SK-N-SH (cell line): ENCODE results near the gene RFX1. TPM values are rescaled to one million over a fixed set of nuclear protein-coding genes. Genes with fewer than 3 reads are reported as not detected.
"Not testable (repeated sequence)": the region's sequence is repeated elsewhere in the genome, so short reads cannot be mapped to it uniquely, and the experiment has no call there.

Experiments used
- CTCF ChIA-PET: fragments of 300-600, 350-600 bp; formaldehyde crosslinking; extraction: SDS; loops from one replicate; lab custom pipeline; 2021; lab: Yijun Ruan, JAX
- POLR2A ChIA-PET: fragments of 350-600 bp; sonication (Branson Sonifier 250); formaldehyde crosslinking; extraction: SDS; loops from one replicate; lab custom pipeline; 2020; ENCODE audit warnings: antibody characterized with exemption, inconsistent platforms; lab: Yijun Ruan, JAX
- DNase-seq: peaks from one replicate; pipeline ENCODE4 v3.0.0; 2012
- H2AFZ ChIP-seq: fragments of 200-600 bp; sonication (generic); 2 replicates; pipeline ENCODE4 v1.8.1; 2016; ENCODE audit warnings: antibody characterized with exemption, mild to moderate bottlenecking, low read depth
- H3F3A ChIP-seq: fragments of 200-600 bp; sonication (generic); replicated peaks from 2 replicates; pipeline ENCODE3; 2016; ENCODE audit warnings: antibody characterized with exemption, mild to moderate bottlenecking; ENCODE audit not compliant: insufficient read depth
- H3K27ac ChIP-seq, 2 experiments: fragments of 200-500 bp in 1 of 2; fragments of 200-600 bp in 1 of 2; sonication (Bioruptor generic) in 1 of 2; sonication (generic), shearing (Covaris generic) in 1 of 2; 2 replicates each; pipeline versions ENCODE4 v1.5.1 to v1.6.1; 2014 to 2016; ENCODE audit warnings: low read depth in 2 of 2, inconsistent platforms in 1 of 2, low read length in 1 of 2, mild to moderate bottlenecking in 1 of 2, mixed read lengths in 1 of 2
- H3K27me3 ChIP-seq: fragments of 200-600 bp; sonication (generic), shearing (Covaris generic); 2 replicates; pipeline ENCODE4 v1.6.1; 2016; ENCODE audit warnings: mixed run types; ENCODE audit not compliant: insufficient read depth
- H3K36me3 ChIP-seq, 2 experiments: fragments of 200-500 bp in 1 of 2; fragments of 200-600 bp in 1 of 2; sonication (Bioruptor generic) in 1 of 2; sonication (generic) in 1 of 2; replicated peaks in 1 of 2; 2 replicates each; pipeline versions ENCODE3 to v1.5.1; 2014 to 2016; ENCODE audit warnings: low read length in 1 of 2, mild to moderate bottlenecking in 1 of 2; ENCODE audit not compliant: insufficient read depth in 2 of 2, control insufficient read depth in 1 of 2
- H3K4me1 ChIP-seq, 2 experiments: fragments of 200-500 bp in 1 of 2; fragments of 200-600 bp in 1 of 2; sonication (Bioruptor generic) in 1 of 2; sonication (generic), shearing (Covaris generic) in 1 of 2; 2 replicates each; pipeline versions ENCODE4 v1.5.1 to v1.6.1; 2014 to 2016; ENCODE audit warnings: low read depth in 1 of 2, low read length in 1 of 2, mixed run types in 1 of 2; ENCODE audit not compliant: insufficient read depth in 2 of 2, control insufficient read depth in 1 of 2
- H3K4me2 ChIP-seq: fragments of 200-600 bp; sonication (generic), shearing (Covaris generic); 2 replicates; pipeline ENCODE4 v1.6.1; 2017; ENCODE audit warnings: mixed run types
- H3K4me3 ChIP-seq, 2 experiments: fragments of 200-500 bp in 1 of 2; fragments of 200-600 bp in 1 of 2; sonication (Bioruptor generic) in 1 of 2; sonication (generic), shearing (Covaris generic) in 1 of 2; 2 replicates each; pipeline versions ENCODE4 v1.5.1 to v1.8.1; 2014 to 2016; ENCODE audit warnings: low read depth in 2 of 2, inconsistent platforms in 1 of 2, low read length in 1 of 2, mild to moderate bottlenecking in 1 of 2, mixed read lengths in 1 of 2, moderate library complexity in 1 of 2
- H3K79me2 ChIP-seq: fragments of 200-600 bp; sonication (generic); 2 replicates; pipeline ENCODE4 v1.8.1; 2017; ENCODE audit warnings: mild to moderate bottlenecking; ENCODE audit not compliant: insufficient read depth
- H3K9ac ChIP-seq: fragments of 200-600 bp; sonication (generic); 2 replicates; pipeline ENCODE4 v1.6.1; 2017; ENCODE audit warnings: mixed run types
- H3K9me2 ChIP-seq: fragments of 200-600 bp; sonication (generic); 2 replicates; pipeline ENCODE4 v1.6.1; 2017; ENCODE audit warnings: mixed run types
- H3K9me3 ChIP-seq: fragments of 200-600 bp; sonication (generic); 2 replicates; pipeline ENCODE4 v1.6.1; 2017; ENCODE audit warnings: mixed run types, mild to moderate bottlenecking, moderate library complexity
- H4K20me1 ChIP-seq: fragments of 200-600 bp; sonication (generic); 2 replicates; pipeline ENCODE4 v1.6.1; 2017; ENCODE audit warnings: mild to moderate bottlenecking, mixed run types; ENCODE audit not compliant: insufficient read depth
- CHD2 ChIP-seq: fragments of 150-350 bp; IDR thresholded peaks from 2 replicates; pipeline ENCODE4 v1.6.1; 2018; ENCODE audit warnings: low read length; ENCODE audit not compliant: partially characterized antibody
- CTCF ChIP-seq: fragments of 200-600 bp; sonication (generic); IDR thresholded peaks from 2 replicates; pipeline ENCODE4 v1.6.1; 2017; ENCODE audit warnings: antibody characterized with exemption, mild to moderate bottlenecking, moderate library complexity
- ELF1 ChIP-seq: IDR thresholded peaks from 2 replicates; pipeline ENCODE4 v1.4.0; 2012
- FOSL2 ChIP-seq: IDR thresholded peaks from 2 replicates; pipeline ENCODE4 v1.4.0; 2012; ENCODE audit warnings: low read depth, mild to moderate bottlenecking, moderate library complexity, borderline replicate concordance
- GATA2 ChIP-seq: sonication (generic); formaldehyde crosslinking; IDR thresholded peaks from 2 replicates; pipeline ENCODE4 v1.5.0; 2020; ENCODE audit warnings: mild to moderate bottlenecking, missing genetic modification reagents
- IRF3 ChIP-seq: fragments of 150-350 bp; IDR thresholded peaks from 2 replicates; pipeline ENCODE4 v1.6.1; 2016; ENCODE audit warnings: mild to moderate bottlenecking, low read depth, low read length
- JUND ChIP-seq: IDR thresholded peaks from 2 replicates; pipeline ENCODE4 v1.4.0; 2012
- MEF2A ChIP-seq: IDR thresholded peaks from 2 replicates; pipeline ENCODE4 v1.4.0; 2012; ENCODE audit warnings: low read depth, borderline replicate concordance
- RAD21 ChIP-seq: IDR thresholded peaks from 2 replicates; pipeline ENCODE4 v1.6.1; 2012; ENCODE audit warnings: mild to moderate bottlenecking, low read length
- RCOR1 ChIP-seq: fragments of 150-350 bp; IDR thresholded peaks from 2 replicates; pipeline ENCODE4 v1.6.1; 2017; ENCODE audit warnings: antibody characterized with exemption, low read length
- REST ChIP-seq: IDR thresholded peaks from 2 replicates; pipeline ENCODE4 v1.6.1; 2012; ENCODE audit warnings: mild to moderate bottlenecking, low read depth, low read length, moderate library complexity
- RXRA ChIP-seq: IDR thresholded peaks from 2 replicates; pipeline ENCODE4 v1.4.0; 2012; ENCODE audit warnings: low read depth, mild to moderate bottlenecking, borderline replicate concordance
- SIN3A ChIP-seq: IDR thresholded peaks from 2 replicates; pipeline ENCODE4 v1.6.1; 2012; ENCODE audit warnings: low read depth, mild to moderate bottlenecking, low read length, moderate library complexity, borderline replicate concordance
- SMC3 ChIP-seq: IDR thresholded peaks from 2 replicates; pipeline ENCODE4 v1.6.1; 2012; ENCODE audit warnings: low read depth, low read length, improper control_type of control experiment
- TAF1 ChIP-seq: IDR thresholded peaks from 2 replicates; pipeline ENCODE4 v1.6.1; 2012; ENCODE audit warnings: low read depth, mild to moderate bottlenecking, low read length, moderate library complexity, borderline replicate concordance
- TCF12 ChIP-seq: IDR thresholded peaks from 2 replicates; pipeline ENCODE4 v1.4.0; 2012
- TEAD4 ChIP-seq: IDR thresholded peaks from 2 replicates; pipeline ENCODE4 v1.4.0; 2012; ENCODE audit warnings: mild to moderate bottlenecking, borderline replicate concordance; ENCODE audit not compliant: insufficient read depth
- USF1 ChIP-seq: IDR thresholded peaks from 2 replicates; pipeline ENCODE4 v1.4.0; 2012; ENCODE audit warnings: low read depth, borderline replicate concordance
- USF2 ChIP-seq: fragments of 150-350 bp; IDR thresholded peaks from 2 replicates; pipeline ENCODE4 v1.6.1; 2017; ENCODE audit warnings: antibody characterized with exemption, low read length, low read depth, borderline replicate concordance
- ZBTB33 ChIP-seq: IDR thresholded peaks from 2 replicates; pipeline ENCODE4 v1.4.0; 2012; ENCODE audit warnings: low read depth, borderline replicate concordance
- WGBS: methylation state at CpG from one replicate; pipeline ENCODE4 v1.1.6; 2017; ENCODE audit warnings: low lambda C conversion rate; 5-methylcytosine and 5-hydroxymethylcytosine counted together
- polyA plus RNA-seq, 3 experiments: library from polyadenylated mRNA; depleted of rRNA; stranded (reverse); fragments of >200 nt; gene quantifications; 2 replicates each; pipeline ENCODE4 v1.2.3, GENCODE V29; 2012

RFX1 gene
- polyA plus RNA-seq, 1 of the 3 experiments (the other 2 are of a cell fraction): 1.5 TPM

- Histone ChIP-seq H3K9me2 (no peaks in the 10 kb centered on the region), H3K27me3 (no peaks in the 10 kb centered on the region), H3K79me2 (no peaks in the 10 kb centered on the region), H4K20me1 (no peaks in the 10 kb centered on the region), H3K27ac (no peak overlapping the region), H2AFZ (no peak overlapping the region), H3K4me2 (no peak overlapping the region), H3K4me3 (no peak overlapping the region), H3K4me1 (peaks cover 0 to 3% of the 10 kb centered on the region in 2 experiments; a peak in 1 of 4 replicates), H3K9me3 (no peaks in the 10 kb centered on the region), H3K36me3 (no peaks in the 10 kb centered on the region), H3K9ac (no peak overlapping the region), H3F3A (peaks cover 13% of the 10 kb centered on the region)
- TF ChIP-seq FOSL2 (no peak), CTCF (no peak), RCOR1 (no peak), MEF2A (no peak), ZBTB33 (no peak), SMC3 (no peak), ELF1 (no peak), USF2 (no peak), SIN3A (no peak), TEAD4 (no peak), REST (no peak), IRF3 (no peak), GATA2 (CRISPR knock-in tag) (no peak), TCF12 (no peak), TAF1 (no peak), RXRA (no peak), USF1 (no peak), JUND (no peak), RAD21 (no peak), CHD2 (no peak)
- 88% methylated on average over 7 of the region's 7 CpGs for WGBS
- ChIA-PET POLR2A (no interaction called here), CTCF (interaction anchor here (1.4 kb wide), 1 partner anchor 40 kb away, joined by 3 read pairs; no protein-coding TSS in a partner anchor)
- no peak for DNase-seq
Observed at GRCh38 chr19:14035706-14036105, 29.6 kb upstream of the RFX1 start.

- H3K9me2 ChIP-seq, H3K79me2 ChIP-seq, H2AFZ ChIP-seq, H3K9me3 ChIP-seq, H3K4me2 ChIP-seq, H3K27me3 ChIP-seq, H4K20me1 ChIP-seq, H3K4me1 ChIP-seq, H3K9ac ChIP-seq, H3K4me3 ChIP-seq, H3K36me3 ChIP-seq, H3K27ac ChIP-seq, DNase-seq: not testable (repeated sequence)
- H3F3A ChIP-seq: peaks cover 13% of the 10 kb centered on the region
- CTCF ChIA-PET: interaction anchor here (0.7 to 1.4 kb wide), 4 partner anchors 12 to 173 kb away, joined by 3 to 4 read pairs (median 3); no protein-coding TSS in a partner anchor
- WGBS: 90% methylated on average over 12 of the region's 12 CpGs
- POLR2A ChIA-PET: interaction anchor here (0.7 kb wide), 1 partner anchor 97 kb away, joined by 3 read pairs; no protein-coding TSS in a partner anchor
Observed at GRCh38 chr19:14035159-14035558, 29.0 kb upstream of the RFX1 start.
